Measurements from ENCODE around the gene BBOF1.

The BBOF1 gene

DNA sequence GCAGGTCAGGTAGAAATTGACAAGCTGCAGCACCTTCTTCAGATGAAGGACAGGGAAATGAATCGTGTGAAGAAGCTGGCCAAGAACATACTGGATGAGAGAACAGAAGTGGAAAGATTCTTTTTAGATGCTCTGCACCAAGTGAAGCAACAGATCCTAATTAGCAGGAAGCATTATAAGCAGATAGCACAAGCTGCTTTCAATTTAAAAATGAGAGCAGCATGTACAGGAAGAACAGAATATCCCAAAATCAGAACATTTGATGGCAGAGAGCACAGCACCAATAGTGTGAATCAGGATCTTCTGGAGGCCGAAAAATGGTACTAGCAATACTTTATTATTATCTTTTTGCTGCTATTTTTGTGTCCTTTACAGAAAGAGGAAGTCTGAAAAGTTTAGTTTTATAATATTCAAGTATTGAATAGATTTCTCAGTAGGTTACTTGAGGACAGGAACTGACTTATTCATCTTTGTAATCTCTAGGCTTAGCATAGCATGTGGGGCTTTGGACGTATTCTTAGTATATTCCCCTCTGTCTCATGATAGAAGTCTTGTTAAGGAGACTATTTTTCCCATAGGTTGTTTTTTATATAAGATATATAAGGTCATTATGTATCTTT lies 30.8 kb downstream of the BBOF1 start:
- no peak for DNase-seq (ENCODE audit: extremely low spot score)
- POLR2A ChIA-PET: no interaction called here
- TF ChIP-seq FOXM1 (IDR thresholded peaks at IDR 0.05; ENCODE audit: borderline replicate concordance) (no peak), FOXA1 (IDR thresholded peaks at IDR 0.05) (no peak), HDGF (IDR thresholded peaks at IDR 0.05; ENCODE audit: borderline replicate concordance) (no peak), SP1 (IDR thresholded peaks at IDR 0.05) (no peak), ELF4 (IDR thresholded peaks at IDR 0.05) (no peak), L3MBTL2 (conservative IDR thresholded peaks at IDR 0.05) (no peak), TARDBP (IDR thresholded peaks at IDR 0.05) (no peak), ARNT (IDR thresholded peaks at IDR 0.05) (no peak), BHLHE40 (IDR thresholded peaks at IDR 0.05; ENCODE audit: borderline replicate concordance) (no peak), CTBP1 (IDR thresholded peaks at IDR 0.05; ENCODE audit: borderline replicate concordance) (no peak), FOXK2 (IDR thresholded peaks at IDR 0.05) (no peak), SUZ12 (IDR thresholded peaks at IDR 0.05) (no peak), ZNF384 (IDR thresholded peaks at IDR 0.05) (no peak), LEF1 (IDR thresholded peaks at IDR 0.05; ENCODE audit: borderline replicate concordance) (no peak), NFRKB (IDR thresholded peaks at IDR 0.05) (no peak)
- TF ChIP-seq, protein P1, sequence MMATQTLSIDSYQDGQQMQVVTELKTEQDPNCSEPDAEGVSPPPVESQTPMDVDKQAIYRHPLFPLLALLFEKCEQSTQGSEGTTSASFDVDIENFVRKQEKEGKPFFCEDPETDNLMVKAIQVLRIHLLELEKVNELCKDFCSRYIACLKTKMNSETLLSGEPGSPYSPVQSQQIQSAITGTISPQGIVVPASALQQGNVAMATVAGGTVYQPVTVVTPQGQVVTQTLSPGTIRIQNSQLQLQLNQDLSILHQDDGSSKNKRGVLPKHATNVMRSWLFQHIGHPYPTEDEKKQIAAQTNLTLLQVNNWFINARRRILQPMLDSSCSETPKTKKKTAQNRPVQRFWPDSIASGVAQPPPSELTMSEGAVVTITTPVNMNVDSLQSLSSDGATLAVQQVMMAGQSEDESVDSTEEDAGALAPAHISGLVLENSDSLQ (IDR thresholded peaks at IDR 0.05): no peak
- CTCF ChIA-PET: interaction anchor here (1.1 kb wide), 1 partner anchor 321 kb away, joined by 3 read pairs; no protein-coding TSS in a partner anchor

DNA sequence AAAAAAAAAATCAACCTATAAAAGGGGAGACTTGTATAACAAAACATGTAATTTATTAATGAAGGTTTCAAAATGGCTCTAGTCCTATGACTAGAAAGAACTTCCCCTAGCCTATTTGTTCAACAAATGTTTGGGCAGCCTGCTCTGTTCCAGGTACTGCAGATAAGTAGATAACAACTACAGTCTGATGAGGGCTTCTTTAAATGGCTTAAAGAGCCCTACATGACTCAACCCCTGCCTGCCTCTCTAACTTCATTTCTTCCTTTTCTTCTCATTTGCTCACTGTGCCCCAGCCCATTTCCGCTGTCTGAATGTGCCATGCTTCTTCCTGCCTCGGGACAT lies 43.6 kb downstream of the BBOF1 start:
- ChIA-PET POLR2A (no interaction called here), CTCF (no interaction called here)
- DNase-seq (ENCODE audit: extremely low spot score): no peak
- TF ChIP-seq FOXM1 (IDR thresholded peaks at IDR 0.05; ENCODE audit: borderline replicate concordance): no peak
- no peak for TF ChIP-seq ELF4 (IDR thresholded peaks at IDR 0.05)
- TF ChIP-seq BHLHE40 (IDR thresholded peaks at IDR 0.05; ENCODE audit: borderline replicate concordance): no peak
- no peak for TF ChIP-seq FOXK2 (IDR thresholded peaks at IDR 0.05)
- TF ChIP-seq L3MBTL2 (conservative IDR thresholded peaks at IDR 0.05): no peak
- TF ChIP-seq, protein P1 (IDR thresholded peaks at IDR 0.05): no peak
- no peak for TF ChIP-seq ARNT (IDR thresholded peaks at IDR 0.05)
- TF ChIP-seq NFRKB (IDR thresholded peaks at IDR 0.05): no peak
- TF ChIP-seq HDGF (IDR thresholded peaks at IDR 0.05; ENCODE audit: borderline replicate concordance): no peak
- no peak for TF ChIP-seq LEF1 (IDR thresholded peaks at IDR 0.05; ENCODE audit: borderline replicate concordance)
- TF ChIP-seq ZNF384 (IDR thresholded peaks at IDR 0.05): no peak
- TF ChIP-seq FOXA1 (IDR thresholded peaks at IDR 0.05): no peak
- TF ChIP-seq CTBP1 (IDR thresholded peaks at IDR 0.05; ENCODE audit: borderline replicate concordance): no peak

DNA sequence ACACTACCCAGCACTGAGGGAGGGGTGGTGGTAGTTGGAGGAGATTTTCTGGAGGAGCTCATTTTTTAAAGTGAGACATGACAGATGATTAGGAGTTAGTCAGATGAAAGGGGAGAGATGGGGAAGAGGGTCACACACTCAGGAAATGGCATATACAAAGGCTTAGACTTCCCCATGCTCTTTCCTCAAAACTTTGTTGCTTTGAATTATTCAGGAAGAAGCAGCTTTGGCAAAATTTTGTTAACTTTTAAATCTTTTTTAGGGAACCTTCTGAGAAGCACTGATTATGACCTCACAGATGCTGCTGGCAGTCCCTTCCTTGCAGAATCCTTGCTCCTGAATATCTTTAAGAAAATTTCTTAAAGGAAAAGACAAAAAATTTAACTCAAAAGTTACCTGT lies 45.3 kb downstream of the BBOF1 start:
- no peak for DNase-seq (ENCODE audit: extremely low spot score)
- ChIA-PET CTCF (no interaction called here), POLR2A (no interaction called here)
- TF ChIP-seq, protein P1 (IDR thresholded peaks at IDR 0.05): no peak

DNA sequence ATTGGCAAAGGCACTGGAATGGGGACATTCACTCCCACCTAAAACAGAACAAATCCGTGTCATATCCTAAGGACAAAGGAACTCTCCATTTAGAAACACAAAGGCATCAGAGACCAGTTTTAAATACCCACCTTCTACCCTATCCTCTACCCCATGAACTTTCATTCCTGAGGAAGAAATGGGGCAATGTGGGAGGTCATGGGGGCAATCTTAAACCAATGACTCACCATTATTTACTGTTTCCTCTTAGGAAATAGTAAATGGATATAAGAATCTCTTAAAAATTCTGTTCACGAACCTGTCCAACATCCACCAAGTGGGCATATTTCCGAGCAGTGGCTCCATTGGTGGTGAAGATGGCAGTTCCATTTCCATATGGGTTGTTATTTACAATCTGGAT lies 45.7 kb downstream of the BBOF1 start:
- ChIA-PET CTCF (no interaction called here), POLR2A (no interaction called here)

DNA sequence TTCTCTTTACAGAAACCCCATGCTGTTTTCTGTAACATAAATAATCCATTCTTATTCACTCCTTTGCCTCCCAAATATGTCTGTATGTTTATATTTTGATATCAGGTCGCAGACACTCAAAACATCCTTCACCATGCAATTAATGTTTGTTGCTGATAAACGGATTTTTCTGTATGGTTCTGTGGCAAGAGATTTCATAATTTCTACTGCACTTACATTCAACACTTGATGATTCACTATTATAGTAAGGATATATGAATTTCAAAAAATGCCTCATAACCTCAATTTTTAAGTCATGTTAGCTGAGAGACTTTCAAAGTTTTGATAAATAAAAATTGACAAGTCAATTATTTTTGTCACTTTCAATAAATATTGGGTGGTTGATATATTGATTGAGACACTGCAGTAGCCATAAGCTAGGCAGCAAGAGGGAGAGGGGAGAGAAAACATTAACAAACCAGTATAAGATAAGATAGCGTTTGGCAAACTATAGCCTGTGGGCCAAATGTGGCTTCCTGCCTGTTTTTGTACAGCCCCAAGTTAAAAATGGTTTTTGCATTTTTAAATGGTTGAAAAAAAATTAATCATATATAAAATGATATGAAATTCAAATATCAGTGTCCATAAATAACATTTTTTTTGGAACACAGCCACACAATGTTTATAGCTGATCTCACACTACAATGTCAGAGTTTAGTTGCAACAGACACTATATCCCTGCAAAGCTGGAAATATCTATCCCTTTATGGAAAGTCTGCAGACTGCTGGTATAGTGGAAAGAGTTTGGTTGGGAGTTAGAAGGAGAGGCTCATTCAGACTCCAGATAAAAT lies 46.8 kb downstream of the BBOF1 start:
- POLR2A ChIA-PET: no interaction called here
- TF ChIP-seq L3MBTL2 (conservative IDR thresholded peaks at IDR 0.05) (no peak), ZNF384 (IDR thresholded peaks at IDR 0.05) (no peak), TARDBP (IDR thresholded peaks at IDR 0.05) (no peak), SUZ12 (IDR thresholded peaks at IDR 0.05) (no peak), ARNT (IDR thresholded peaks at IDR 0.05) (no peak), ELF4 (IDR thresholded peaks at IDR 0.05) (no peak)
- DNase-seq (ENCODE audit: extremely low spot score): no peak
- CTCF ChIA-PET: interaction anchor here (0.6 kb wide), 1 partner anchor 264 kb away, joined by 3 read pairs; no protein-coding TSS in a partner anchor

More for the DNA sequence above, 45.7 kb downstream of the BBOF1 start:
- TF ChIP-seq SUZ12 (IDR thresholded peaks at IDR 0.05) (no peak), NFRKB (IDR thresholded peaks at IDR 0.05) (no peak), LEF1 (IDR thresholded peaks at IDR 0.05; ENCODE audit: borderline replicate concordance) (no peak), FOXA1 (IDR thresholded peaks at IDR 0.05) (no peak), CTBP1 (IDR thresholded peaks at IDR 0.05; ENCODE audit: borderline replicate concordance) (no peak), FOXK2 (IDR thresholded peaks at IDR 0.05) (no peak), ARNT (IDR thresholded peaks at IDR 0.05) (no peak), FOXM1 (IDR thresholded peaks at IDR 0.05; ENCODE audit: borderline replicate concordance) (no peak), HDGF (IDR thresholded peaks at IDR 0.05; ENCODE audit: borderline replicate concordance) (no peak), ELF4 (IDR thresholded peaks at IDR 0.05) (no peak), ZNF384 (IDR thresholded peaks at IDR 0.05) (no peak), BHLHE40 (IDR thresholded peaks at IDR 0.05; ENCODE audit: borderline replicate concordance) (no peak), TARDBP (IDR thresholded peaks at IDR 0.05) (no peak), L3MBTL2 (conservative IDR thresholded peaks at IDR 0.05) (no peak), SP1 (IDR thresholded peaks at IDR 0.05) (no peak)
- TF ChIP-seq, protein P1 (IDR thresholded peaks at IDR 0.05): no peak
- no peak for DNase-seq (ENCODE audit: extremely low spot score)

Data from HEK293T (cell line).